Dedifferentiated amniotic fluid mesenchymal stem cell (primary cell): ENCODE data around the gene ADAT1.
"Not testable (repeated sequence)": the region's sequence is repeated elsewhere in the genome, so short reads cannot be mapped to it uniquely, and the experiment has no call there.

Experiments
- DNase-seq: peaks from one replicate; pipeline ENCODE4 v3.0.0-alpha.2; 2016; ENCODE audit errors: extremely low spot score

ADAT1 gene

DNA sequence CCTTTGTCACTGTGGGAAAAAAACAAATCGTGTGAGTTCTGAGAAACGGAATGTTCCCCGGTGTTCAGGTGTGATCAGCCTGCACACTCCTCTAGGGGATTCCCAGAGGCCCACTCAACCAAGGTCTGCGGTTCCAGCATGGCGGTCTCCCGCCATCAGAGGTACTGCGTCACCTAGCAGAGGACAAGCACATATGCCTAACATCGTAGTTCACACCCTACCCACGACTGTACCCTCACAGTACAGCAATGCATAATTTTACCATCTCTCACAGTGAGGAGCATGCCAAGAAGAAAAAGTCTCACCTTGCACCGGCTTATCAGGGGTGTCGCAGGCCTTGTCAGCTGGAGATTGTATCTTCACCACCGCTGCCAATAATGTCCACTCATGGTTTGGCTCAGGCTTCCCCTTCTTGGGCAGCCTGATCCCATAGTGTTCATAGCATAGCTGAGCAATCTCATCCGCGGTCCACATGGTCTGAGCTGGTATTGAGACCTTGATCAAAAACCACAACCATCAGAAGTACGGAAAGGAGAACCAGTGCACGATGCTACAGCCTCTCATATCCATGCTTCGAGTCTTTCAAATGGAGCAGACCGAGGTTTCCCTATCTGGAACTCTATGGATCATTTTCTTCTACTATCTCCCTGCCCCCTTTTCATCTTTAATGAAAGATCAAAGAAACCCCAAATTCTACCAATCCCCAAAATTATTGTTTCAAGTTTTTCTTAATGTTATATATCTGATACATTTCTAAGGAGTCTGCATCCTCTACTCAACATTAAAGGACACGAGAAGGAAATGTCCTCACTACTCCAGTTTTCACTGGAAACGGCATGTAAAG, 2.5 kb downstream of the ADAT1 start:
- DNase-seq: no peak

DNA sequence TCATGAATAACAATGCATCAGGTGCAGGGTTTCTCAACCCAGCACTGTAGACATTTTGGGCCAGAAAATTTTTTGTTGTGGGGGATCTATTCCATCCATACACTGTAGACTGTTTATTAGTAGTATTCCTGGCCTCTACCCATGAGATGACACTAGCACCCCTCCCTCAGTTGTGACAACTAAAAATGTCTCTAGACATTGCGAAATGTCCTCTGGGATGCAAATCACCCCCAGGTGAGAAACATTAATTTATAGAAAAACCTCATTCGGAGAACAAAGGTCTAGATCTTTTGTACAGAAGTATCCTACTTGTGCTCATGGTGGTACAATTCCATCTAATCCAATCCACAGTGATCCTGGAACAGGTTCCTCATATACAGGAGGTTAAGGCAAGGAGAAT, 4.3 kb downstream of the ADAT1 start:
- no peak for DNase-seq

DNA sequence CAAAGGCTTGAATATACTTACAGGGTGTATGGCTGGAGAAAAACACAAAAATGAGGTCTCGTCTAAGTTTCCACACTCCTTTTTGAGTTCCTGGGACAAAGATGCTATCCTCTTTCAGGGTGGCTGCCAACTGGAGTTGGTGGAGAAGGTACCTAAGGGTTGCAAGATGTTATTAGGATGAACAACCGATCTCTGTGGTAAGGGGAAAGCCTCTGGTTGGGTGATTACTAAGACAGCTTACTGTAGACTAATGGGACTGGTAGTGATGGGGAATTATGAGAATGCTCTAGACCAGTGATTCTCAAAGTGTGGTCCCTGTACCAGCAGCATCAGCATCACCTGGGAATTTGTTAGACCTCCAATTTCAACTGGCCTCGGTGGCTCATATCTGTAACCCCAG, 6.0 kb downstream of the ADAT1 start:
- no peak for DNase-seq

DNA sequence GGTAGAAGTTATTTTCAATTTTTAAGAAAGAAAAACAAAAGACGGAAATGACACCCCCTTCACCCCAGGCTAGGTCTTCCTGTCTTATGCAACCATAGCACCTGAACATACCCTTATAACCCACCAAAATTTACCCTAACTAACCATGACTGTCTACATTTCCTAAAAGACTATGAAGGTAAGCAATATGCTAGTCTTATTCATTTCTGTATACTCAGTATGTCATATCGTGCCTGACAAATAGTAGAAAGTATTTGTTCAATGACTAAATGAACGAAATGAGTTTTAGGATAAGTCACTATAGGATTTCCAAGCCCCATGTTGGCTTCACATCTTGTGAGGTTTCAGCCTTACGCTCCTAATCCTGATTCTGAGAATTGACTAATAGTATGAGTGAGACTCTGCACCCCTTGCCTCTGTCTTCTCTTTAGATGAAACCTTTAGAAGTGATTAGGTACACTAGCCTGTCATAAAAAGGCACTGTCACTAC, 6.5 kb downstream of the ADAT1 start:
- no peak for DNase-seq

DNA sequence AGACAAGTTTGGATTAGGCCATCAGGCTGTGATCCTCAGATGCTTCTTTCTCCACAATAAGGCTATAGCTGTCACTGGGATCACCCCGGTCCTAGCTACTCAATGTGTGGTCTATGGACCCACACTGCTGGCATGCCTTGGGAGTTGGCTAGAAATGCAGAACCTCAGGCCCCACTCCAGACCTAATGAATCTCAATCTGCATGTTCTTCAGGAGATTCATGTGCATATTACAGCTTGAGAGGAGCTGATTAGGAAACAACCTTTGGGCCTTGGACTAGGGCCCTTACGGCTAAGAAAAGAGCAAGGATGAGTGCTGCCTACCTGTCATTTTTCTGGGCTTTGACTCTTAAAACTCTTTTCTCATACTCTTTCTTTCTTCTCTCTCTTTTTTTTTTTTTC, 7.5 kb downstream of the ADAT1 start:
- DNase-seq: no peak

DNA sequence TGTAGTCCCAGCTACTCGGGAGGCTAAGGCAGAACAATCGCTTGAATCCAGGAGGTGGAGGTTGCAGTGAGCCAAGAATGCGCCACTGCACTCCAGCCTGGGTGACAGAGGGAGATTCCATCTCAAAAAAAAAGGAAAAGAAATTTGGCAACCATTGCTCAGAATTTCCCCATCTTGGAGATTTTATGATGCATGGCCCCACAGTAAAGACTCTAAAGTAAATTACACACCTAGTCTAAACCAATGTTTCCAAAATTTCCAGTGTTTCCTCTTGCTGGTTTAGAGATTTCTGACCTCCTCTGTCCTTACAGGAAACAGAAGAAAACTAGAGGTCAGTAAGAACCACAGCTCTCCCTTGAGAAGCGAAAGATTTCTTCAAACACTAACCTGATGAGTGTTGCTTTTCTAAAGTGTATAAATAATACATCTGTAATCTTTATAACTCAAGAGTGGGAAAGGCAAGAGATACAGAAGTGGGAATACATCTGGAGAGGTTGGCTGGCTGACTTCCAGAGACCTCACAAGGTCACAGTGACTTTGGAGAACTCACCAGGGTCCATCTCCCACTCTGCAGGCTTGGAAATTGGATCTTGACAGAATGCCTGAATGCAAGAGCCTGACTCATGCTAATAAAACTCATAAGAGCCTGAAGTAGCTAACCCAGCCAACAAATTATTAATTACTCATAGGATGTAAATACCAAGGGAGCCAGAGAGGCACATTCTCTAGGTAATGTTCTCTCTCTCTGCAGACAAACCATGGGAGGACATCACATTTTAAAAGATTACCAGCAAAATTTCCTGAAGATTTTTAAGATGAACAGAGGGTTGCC, 8.8 kb downstream of the ADAT1 start:
- DNase-seq: no peak

DNA sequence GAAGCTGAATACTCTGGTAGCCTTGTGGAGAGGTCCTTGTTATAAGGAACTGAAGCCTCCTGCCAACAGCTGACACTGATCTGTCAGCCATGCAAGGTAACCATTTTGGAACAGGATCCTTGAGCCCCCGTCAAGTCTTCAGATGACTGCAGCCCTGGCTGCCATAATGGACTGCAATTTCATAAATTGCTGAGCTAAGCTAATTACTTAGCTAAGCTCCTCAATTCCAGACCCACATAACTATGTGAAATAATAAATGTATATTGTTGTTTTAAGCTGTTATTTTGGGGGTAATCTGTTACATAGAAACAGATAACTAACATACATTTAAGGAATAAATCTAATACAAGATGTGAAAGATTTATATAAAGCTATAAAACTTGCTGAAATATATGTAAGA, 16.6 kb downstream of the ADAT1 start:
- DNase-seq: no peak

DNA sequence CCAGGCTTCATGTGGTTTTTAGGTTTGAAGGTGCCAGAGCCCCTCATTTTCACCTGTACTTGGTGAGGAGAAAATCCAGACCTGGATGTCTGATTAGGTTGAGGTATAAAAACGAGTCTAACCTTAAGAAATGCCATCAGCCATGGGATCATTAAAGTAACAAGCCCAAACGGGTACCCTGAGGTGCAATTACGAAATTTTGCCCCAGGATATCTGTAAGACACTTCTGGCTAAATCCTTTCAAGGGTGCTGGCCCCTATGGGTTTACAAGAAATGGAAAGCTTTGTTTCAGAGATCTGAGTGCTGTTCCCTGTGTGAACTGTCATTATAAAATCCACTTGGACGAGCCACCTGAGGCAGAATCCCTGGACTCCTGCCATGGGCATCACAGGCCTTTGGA, 19.8 kb downstream of the ADAT1 start:
- no peak for DNase-seq

DNA sequence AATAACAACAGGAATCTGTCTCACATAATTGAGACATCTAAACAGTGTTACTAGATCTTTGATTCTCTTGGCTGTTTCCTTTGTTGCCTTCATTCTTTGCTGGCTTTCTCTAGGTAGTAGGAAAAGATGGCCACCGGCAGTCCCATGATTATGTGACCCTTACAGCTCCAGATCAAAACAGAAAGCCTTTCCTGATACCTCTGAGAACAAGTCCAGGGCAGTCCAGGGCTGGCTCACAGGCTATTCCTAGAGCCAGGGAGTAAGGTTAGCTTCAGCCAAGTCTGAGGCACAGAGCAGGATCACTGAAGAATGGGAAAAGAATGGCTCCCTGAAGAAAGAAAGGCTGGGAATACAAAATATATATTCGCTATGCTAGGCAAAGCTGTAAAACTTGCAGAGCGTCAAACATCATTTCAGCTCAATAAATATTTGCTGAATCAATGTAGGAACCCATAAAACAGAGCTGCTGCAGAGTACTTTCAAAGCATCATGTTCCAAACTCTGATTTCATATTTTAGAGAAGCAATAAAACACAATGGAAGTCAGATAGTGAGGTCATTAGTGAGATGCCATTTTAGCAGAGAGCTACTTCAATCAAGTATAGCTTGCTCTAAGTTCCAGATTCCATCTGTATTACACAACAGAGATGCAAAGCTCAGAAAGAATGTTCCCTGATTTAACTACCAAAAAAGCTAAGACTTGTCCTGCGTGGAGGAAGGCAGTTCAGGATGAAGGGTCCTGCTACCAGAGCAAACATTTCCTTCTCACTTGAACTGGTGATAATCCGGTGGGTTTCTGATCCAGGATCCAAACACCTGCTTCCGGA, 23.4 kb downstream of the ADAT1 start:
- no peak for DNase-seq

DNA sequence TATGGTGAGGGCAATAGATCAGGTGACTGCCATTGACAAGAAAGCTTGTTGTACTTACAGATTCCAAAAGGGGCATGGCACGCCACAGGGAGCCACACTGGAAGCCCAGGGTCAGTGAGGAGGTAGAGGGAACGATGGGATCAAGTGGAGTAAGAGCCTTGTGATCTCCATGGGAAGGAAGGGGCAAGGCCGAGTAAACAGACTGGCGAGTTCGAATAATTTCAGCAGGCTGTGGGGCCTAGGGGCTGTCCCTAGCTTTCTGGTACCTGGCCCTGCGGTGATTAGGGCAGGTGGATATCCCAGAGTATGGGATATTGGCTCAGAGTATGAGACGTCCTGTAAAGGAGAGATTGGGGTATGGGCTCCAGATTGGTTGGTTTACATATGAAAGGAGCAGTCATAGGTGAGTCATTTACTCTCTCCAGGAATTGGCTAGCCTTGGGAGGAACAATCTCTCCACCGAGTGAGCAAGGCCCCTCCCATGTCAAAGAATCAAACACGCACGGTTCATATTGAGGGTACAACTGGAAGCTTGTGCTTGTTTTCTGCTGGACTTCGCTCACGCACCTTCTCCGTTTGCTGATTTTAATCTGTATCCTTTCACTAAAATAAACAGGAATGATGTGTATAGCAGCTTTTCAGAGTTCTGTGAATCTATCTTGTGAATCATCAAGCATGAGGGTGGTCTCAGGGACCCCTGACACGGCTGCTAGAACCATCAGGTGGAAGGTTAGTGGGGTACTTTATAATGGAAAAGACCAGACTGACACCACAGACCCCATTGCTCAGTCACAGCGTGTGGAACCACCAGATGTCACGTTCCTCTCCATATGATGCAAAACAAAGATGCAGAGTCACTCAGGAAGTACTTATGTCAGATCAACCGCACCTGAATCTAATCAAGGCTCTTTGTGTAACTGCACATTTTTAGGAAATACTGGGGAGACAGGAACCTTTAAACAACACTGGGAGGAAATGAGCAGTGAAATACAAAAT, 29.0 kb downstream of the ADAT1 start:
- no peak for DNase-seq

DNA sequence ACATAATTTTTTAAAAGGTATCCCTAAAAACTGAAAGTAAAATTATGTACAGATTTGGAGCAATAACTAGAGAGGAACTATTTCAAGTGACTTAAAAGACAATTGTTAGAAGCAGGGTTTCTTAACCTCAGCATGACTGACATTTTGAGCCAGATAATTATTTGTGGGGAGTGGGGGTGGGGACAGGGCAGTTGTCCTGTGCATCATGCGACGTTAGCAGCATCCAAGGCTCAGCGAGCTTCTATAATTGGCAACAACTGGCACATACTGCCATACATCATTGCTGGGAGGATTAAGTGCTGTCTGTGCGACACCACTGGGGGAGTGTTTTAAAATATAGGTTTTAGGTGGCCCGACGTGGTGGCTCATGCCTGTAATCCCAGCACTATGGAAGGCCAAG, 29.8 kb downstream of the ADAT1 start:
- DNase-seq: no peak

DNA sequence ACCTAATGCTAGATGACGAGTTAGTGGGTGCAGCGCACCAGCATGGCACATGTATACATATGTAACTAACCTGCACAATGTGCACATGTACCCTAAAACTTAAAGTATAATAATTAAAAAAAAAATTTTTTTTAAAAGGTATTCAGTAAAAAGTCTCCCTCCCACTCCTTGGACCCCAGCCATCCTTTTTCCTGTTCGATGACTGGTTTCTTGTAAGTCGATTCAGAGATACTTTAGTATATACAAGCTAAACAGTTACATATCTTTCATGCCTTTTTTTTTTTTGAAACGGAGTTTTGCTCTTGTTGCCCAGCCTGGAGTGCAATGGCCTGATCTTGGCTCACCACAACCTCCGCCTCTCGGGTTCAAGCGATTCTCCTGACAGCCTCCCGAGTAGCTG, 31.2 kb downstream of the ADAT1 start:
- DNase-seq: not testable (repeated sequence)

DNA sequence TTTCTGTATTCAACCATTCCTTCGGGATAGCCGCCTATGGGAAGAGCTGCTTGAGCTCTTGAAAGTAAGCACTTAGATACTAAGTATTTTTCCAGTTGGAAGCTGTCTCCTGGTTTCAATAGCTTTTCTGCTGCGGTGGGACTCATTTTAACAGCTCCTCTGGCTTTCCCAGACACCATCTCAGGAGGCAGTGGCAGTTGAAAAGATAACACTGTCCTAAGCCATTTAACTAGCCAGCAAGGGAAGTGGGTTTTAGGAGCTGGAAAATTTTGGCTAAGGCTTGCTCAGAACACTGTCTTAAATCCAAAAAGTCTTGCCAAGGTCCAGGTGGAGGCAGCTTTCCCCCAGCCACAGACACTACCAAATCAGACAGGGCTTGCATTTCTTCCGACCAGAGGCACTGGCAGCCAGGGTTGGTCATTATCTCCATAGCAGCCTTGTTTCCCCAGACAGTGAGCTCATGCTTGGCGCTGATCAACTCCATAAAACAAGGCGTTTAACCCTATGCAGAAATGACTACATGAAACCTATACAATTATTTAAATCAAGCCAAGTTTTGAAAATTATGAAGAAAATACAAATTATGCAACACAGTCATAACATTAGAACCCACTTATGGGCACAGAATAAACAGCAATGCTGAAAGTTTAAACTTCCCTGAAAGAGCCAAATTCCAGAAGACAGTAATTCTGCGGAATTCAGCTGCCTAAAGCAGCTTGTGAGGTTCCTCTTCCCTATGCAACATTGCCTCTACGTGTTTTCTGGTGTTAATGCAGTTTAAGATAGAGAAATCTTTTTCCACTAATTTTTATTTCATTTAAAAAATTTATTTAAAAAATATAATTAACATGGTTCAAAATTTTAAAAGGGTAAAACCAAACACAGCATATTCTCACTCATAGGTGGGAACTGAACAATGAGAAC, 31.9 kb downstream of the ADAT1 start:
- DNase-seq: peak; percentile 62

DNA sequence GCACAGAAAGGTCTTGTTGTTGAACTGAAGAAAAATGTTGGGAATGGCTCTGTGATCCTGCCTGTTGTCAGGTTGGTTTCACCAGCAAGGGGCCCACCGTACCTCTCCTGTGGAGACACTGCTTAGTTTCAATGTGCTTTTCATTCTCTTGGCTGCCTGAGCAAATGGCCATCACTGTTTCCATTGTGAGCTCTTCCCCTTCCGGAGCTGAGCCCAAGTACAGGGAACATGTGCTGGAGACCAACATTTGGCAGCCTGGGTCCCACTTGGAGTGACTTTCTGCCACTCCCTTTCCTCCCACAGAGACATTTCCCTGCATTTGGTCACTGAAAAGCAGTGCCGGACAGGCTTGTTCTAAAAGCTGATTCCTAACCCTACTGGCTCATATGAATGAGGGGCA, 33.8 kb downstream of the ADAT1 start:
- no peak for DNase-seq

DNA sequence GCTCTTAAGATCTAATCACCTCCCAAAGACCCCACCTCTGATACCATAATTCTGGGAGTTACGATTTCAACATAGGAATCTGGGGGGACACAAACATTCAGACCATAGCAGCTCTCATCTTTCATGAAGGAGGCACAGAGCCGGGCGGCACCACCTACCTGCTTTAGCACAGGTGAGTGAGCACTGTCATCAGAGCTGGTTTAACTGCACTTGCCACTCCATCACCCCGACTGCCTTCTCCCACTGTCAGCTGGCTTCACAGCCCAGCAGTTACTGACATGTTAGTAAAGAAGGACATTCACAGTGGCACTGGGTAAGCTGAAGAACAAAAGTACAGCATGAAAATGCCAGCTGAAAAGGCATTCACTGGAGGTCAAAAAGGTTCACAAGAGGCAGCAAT, 34.4 kb downstream of the ADAT1 start:
- no peak for DNase-seq

DNA sequence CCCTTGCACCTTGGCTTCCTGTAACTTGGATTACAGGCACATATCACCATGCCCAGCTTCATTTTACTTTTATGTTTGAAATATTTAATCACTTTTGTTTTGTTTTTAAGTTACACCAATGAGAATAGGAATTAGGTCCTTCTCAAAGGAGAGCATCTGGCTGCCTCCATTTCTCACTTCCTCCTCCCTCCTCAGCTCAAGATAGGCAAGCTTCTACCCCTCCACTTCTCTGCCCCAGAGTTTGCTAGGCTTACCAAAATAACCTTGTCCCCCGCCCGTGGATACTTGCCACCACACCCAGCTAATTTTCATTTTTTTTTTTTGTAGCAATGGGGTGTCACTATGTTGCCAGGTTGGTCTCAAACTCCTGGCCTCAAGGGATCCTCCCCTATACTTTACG, 39.0 kb downstream of the ADAT1 start:
- DNase-seq: no peak

DNA sequence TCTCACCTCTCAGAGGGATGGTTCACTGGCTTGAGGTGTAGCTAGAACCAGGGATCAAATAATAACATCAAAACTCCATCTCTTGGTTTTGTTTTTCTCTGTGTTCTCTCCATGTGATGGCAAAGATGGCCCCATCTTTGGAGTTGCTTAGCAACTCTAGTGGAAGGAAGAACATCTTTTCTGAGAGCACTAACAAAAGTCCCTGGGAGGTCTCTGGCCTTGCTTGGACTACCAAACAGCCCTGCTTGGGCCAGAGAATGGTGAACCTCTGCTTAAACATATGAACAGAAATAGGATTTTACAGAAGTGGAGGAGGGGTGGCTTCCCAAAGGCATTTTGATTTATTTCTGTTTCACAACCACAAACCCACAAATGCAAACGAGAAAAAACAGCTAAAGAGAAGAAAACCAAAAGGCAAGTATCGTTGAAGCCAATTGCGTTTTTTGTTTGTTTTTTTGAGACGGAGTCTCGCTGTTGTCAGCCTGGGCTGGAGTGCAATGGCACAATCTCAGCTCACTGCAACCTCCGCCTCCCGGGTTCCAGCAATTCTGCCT, 43.7 kb downstream of the ADAT1 start:
- no peak for DNase-seq

DNA sequence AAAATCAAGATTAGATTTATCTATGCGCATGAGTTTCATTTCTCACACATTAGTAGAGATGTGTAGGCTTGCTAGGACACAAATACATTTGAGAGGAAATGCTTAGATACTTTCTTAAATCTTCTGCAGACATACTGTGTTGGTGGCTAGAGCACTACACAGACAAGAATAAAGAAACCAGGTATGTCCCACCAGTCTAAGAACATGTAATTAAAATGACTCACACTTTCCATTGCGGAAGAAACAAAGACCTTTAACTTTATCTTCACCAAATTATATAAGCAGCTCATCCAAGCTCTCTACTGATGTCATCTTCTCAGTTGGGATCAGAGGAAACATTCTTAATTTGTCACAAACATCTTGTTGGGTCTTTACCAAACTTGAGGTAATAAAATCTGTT, 44.4 kb downstream of the ADAT1 start:
- no peak for DNase-seq

DNA sequence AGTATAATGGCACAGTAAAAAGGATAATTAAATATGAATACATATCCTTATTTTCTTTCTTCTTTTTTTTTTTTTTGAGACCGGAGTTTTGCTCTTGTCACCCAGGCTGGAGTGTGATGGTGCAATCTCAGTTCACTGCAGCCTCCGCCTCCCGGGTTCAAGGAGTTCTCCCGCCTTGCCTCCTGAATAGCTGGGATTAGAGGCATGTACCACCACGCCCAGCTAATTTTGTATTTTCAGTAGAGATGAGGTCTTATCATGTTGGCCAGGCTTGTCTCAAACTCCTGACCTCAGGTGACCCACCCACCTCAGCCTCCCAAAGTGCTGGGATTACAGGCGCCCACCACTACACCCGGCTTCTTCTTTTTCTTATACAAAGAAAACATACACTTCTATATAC, 44.9 kb downstream of the ADAT1 start:
- no peak for DNase-seq
